Memory B cell (primary cell): ENCODE results near the gene HNRNPA1L2.
"Not testable (repeated sequence)": the region's sequence is repeated elsewhere in the genome, so short reads cannot be mapped to it uniquely, and the experiment has no call there.

Source experiments
- ATAC-seq: fragments of 150-1000 bp; cut with Tn5 transposase; 2 replicates; pipeline ENCODE4 v1.10.0; 2021; ENCODE audit warnings: low read depth, mild to moderate bottlenecking, moderate library complexity
- DNase-seq, 2 donors: peaks; one replicate each; pipeline ENCODE4 v3.0.0; 2022; ENCODE audit warnings: low spot score in 2 of 2
- H3K27ac Mint-ChIP-seq: one replicate; pipeline ENCODE4 v1.8.0; 2022; ENCODE audit warnings: mild to moderate bottlenecking, moderate library complexity, mixed read lengths
- H3K27me3 Mint-ChIP-seq: one replicate; pipeline ENCODE4 v1.8.0; 2022; ENCODE audit warnings: mixed read lengths
- H3K36me3 Mint-ChIP-seq: one replicate; pipeline ENCODE4 v1.8.0; 2022; ENCODE audit warnings: mild to moderate bottlenecking, mixed read lengths
- H3K4me1 Mint-ChIP-seq: one replicate; pipeline ENCODE4 v1.8.0; 2022; ENCODE audit warnings: mixed read lengths
- H3K4me3 Mint-ChIP-seq: one replicate; pipeline ENCODE4 v1.8.0; 2022; ENCODE audit warnings: mild to moderate bottlenecking, moderate library complexity, mixed read lengths
- H3K9me3 Mint-ChIP-seq: one replicate; pipeline ENCODE4 v1.8.0; 2022; ENCODE audit warnings: mixed read lengths

HNRNPA1L2 gene

DNA sequence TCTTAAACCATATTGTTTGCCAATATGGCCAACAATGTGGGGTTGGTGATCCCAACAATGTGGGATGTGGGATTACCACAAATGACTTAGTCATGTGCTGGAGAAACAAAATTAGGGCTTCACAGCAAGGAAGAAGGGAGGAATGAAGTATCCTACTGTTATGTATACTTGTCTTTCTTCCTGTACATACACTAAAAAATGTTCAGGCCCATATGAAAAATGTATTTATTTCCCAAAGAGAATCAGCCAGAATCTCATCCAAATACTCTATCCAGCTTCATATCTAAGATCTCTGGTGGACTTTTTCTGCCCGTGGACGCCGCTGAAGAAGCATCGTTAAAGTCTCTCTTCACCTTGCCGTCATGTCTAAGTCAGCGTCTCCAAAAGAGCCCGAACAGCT is at the start of gene HNRNPA1L2:
Gene HNRNPA1L2 (plus strand): TSS at position 301 of the 400 bp plus-strand sequence. CDS start 62 bp downstream, at position 363.
- peaks cover 33% of the 10 kb centered on the region for H3K36me3 Mint-ChIP-seq
- no peak within 1 kb of the TSS for H3K4me3 Mint-ChIP-seq
- DNase-seq (no peak), ATAC-seq (no peak)
- H3K4me1 Mint-ChIP-seq, result peaks cover 3% of the 10 kb centered on the region
- peak within 1 kb of the TSS; percentile 18 for H3K27ac Mint-ChIP-seq
- H3K27me3 Mint-ChIP-seq, result no peaks in the 10 kb centered on the region
- no peaks in the 10 kb centered on the region for H3K9me3 Mint-ChIP-seq

DNA sequence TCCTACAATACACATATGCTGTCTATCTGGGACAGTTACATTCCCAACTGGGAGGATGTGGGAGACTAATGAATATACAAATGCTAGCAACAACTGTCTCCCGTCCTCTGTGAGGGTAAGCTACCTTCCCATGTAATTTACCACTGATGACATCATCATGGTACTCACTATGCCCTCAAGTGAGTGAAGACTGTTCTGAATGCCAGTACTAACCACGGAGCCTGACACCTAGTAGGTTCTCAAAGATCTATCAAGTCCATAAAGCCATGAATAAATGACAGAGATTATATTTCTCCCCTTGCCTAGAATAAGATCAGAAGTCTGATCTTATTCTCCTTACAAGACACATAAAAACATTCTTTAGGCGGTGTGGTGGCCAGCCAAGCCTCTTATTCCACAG is 49.1 kb upstream of the HNRNPA1L2 start:
- not testable (repeated sequence) for H3K36me3 Mint-ChIP-seq, DNase-seq, ATAC-seq, H3K4me3 Mint-ChIP-seq, H3K4me1 Mint-ChIP-seq, H3K9me3 Mint-ChIP-seq, H3K27ac Mint-ChIP-seq
- H3K27me3 Mint-ChIP-seq, result peaks cover 27% of the 10 kb centered on the region

DNA sequence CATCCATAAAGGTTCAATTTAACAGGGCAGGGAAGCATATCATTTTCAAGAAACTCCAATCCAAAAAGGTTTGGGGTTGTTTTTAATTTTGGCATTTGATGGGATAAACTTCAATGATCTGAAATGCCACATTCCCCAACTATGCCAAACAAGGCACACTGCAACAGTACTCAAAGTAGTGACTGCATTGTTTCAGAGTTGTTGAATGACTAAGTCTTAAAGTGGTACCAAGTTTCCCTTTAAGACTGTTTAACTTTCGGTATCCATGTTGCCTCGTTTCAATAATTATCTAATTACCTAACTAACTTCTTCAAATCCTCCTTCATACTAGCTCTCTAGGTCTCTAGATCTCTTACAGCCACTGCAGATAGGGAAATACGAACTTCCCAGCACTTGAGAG is 48.4 kb upstream of the HNRNPA1L2 start:
- ATAC-seq, H3K4me3 Mint-ChIP-seq, H3K27ac Mint-ChIP-seq, DNase-seq, H3K9me3 Mint-ChIP-seq, H3K36me3 Mint-ChIP-seq, H3K4me1 Mint-ChIP-seq: not testable (repeated sequence)
- peaks cover 31% of the 10 kb centered on the region for H3K27me3 Mint-ChIP-seq

DNA sequence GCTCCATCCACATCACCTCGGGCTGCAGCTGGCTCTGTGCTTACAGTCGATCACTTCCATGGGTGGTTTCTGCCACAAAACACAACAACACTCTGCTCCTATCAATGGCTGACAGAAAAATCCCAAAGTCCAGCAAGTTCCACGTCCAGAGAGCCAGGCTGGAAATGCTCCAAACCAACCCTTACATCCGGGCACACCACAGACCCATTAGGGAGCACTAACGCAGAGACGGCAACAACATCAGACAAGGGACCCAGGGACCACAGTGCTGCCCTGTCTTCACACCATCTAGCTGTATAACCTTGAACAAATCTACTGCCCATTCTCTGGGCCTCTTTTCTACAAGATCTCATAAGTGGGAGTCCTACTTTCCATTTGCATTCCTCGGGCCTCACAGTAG is 47.9 kb upstream of the HNRNPA1L2 start:
- not testable (repeated sequence) for DNase-seq, H3K9me3 Mint-ChIP-seq, H3K36me3 Mint-ChIP-seq, H3K4me3 Mint-ChIP-seq, H3K4me1 Mint-ChIP-seq, ATAC-seq, H3K27ac Mint-ChIP-seq
- H3K27me3 Mint-ChIP-seq, result peaks cover 31% of the 10 kb centered on the region

DNA sequence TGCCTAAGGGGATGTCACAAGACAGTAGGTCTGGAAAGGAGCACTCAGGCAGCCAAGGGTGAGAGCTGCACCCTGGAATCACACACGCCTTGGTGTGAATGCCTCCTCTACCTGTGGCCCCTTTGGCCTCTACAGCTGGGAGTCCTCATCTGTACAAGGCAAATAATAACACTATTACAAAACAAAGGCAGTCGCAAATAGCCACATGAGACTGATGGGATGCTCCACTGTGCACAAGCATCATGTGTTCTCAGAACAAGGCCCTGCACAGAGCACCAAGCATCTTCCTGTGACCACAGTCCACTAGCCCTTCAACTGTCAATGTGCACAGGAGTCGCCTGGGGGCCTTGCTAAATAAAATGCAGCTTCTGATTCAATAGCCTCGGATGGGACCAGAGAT is 44.6 kb upstream of the HNRNPA1L2 start:
- H3K27ac Mint-ChIP-seq, result no peak overlapping the region
- ATAC-seq, result no peak
- peaks cover 18% of the 10 kb centered on the region for H3K27me3 Mint-ChIP-seq
- peaks cover 4% of the 10 kb centered on the region for H3K4me1 Mint-ChIP-seq
- no peaks in the 10 kb centered on the region for H3K9me3 Mint-ChIP-seq
- no peaks in the 10 kb centered on the region for H3K36me3 Mint-ChIP-seq
- DNase-seq, result no peak
- no peak overlapping the region for H3K4me3 Mint-ChIP-seq

DNA sequence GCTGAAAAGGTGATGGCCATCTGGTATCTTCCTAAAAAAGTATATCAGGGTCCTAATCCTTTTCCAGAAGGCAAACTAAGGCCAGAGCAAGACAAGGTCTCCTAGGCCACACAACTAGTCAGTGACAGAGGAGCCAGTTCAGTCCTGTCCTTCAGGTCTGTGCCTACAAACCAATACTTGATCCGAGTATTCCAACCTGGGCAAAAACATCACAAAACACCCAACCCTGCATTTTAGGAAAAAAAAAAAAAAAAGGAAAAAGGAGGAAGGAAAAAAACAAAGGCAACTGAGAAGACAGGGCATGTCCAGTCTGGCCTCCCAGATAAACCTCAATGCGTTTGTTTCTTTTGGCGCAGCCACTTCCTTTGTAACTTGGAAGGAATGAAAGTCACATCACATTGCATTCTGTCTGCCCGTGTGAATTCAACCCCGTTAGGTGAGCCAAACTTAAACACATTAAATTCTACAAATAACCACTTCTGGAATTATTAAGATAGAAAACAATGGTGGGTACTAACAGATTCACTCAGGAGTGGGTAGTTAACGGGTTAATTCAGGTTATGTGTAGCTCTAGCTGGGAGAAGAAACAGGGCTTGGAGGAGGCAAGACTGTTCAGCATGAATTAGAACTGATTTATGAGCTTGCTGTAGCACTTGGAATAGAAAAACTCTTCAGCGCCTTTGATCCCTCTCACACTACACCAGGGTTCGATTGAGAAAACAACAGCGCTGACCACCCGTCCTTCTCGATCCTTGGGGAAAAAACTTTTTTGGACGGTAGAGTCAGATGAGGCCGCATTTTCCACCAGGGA is 43.0 kb upstream of the HNRNPA1L2 start:
- Mint-ChIP-seq H3K27ac (no peak overlapping the region), H3K4me3 (peak overlapping the region; percentile 59), H3K27me3 (peaks cover 13% of the 10 kb centered on the region), H3K9me3 (no peaks in the 10 kb centered on the region), H3K4me1 (peaks cover 4% of the 10 kb centered on the region), H3K36me3 (no peaks in the 10 kb centered on the region)
- DNase-seq (no peak), ATAC-seq (no peak)

DNA sequence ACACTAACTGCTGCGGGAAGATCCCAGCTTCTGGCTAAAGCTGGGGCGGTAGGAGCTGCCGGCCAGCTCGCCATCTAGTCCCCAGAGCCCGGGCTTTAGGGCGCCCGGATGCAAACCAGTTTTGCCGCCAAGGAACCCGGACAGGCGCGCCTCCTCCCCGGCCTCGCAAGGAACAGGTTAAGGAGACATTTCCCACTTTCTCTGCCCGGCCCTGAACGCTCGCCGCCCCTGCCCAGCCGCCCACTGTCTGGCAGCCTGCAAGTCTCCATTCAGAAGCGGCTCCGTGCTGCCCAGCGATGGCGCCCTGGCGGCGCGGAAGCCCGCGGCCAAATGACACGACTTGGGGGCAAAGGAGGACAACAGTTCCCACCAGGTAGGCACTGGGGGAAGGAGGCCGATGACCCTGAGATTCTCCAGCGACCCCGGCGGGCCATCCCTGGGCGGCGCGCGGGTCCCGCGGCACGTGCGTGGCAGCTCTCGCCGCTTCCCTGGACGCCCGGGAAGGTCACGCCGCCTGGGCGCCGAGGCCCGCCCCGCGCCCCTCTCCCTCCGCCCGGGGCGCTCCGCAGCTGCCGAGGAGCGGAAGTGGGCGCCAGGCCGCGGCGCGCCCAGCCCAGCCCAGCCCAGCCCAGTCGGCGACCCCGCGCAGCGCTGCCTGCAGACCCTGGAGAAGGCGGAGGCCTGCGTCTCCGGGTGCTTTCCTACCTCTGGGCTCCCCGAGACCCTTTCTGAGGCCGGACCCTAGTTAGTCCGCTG is 42.2 kb upstream of the HNRNPA1L2 start:
- peak; percentile 15 for ATAC-seq
- Mint-ChIP-seq H3K27me3 (peaks cover 10% of the 10 kb centered on the region), H3K9me3 (no peaks in the 10 kb centered on the region), H3K27ac (no peak overlapping the region), H3K36me3 (no peaks in the 10 kb centered on the region), H3K4me1 (peaks cover 4% of the 10 kb centered on the region), H3K4me3 (peak overlapping the region; percentile 59)
- no peak for DNase-seq

DNA sequence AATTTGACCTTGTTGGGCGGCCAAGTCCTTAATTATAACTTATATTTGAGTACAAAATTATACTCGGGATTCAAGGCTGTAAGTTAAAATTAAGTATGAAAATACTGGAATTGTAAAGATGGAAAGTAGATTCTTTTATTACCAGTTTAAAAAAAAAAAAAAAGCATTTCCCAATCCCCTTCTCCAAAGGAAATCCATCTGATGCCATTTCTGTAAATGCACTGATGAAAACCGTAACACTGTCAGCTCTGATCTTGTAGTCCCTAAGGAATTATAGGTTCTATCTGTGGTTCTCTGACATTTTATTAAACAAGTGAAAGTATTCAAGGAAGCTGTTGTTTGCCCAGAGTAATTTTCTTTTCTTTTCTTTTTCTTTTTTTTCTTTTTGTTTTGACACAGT is 41.6 kb upstream of the HNRNPA1L2 start:
- DNase-seq (no peak), ATAC-seq (no peak)
- H3K27me3 Mint-ChIP-seq, result peaks cover 6% of the 10 kb centered on the region
- no peaks in the 10 kb centered on the region for H3K9me3 Mint-ChIP-seq
- H3K36me3 Mint-ChIP-seq, result no peaks in the 10 kb centered on the region
- peak overlapping the region; percentile 44 for H3K4me3 Mint-ChIP-seq
- peaks cover 4% of the 10 kb centered on the region for H3K4me1 Mint-ChIP-seq
- H3K27ac Mint-ChIP-seq, result no peak overlapping the region

DNA sequence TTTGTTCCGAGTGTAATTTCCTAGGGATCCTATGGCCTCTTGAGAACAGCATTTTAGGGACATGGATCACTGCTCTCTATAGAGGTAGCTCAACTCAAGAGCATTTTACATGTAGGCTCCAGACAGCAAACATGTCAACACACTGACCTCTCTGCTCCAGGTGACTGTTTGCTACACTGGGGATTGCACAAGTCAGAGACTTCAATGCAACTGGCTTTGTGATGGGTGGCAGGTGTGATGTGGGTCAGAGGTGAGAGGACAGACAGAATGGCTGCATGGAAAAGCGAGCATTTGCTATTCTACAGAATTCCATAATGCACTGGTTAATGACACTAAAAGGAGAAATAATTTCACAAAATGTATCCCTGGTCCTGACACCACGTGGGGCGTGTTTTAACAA is 38.9 kb upstream of the HNRNPA1L2 start:
- H3K27me3 Mint-ChIP-seq, H3K9me3 Mint-ChIP-seq, H3K4me3 Mint-ChIP-seq, DNase-seq, H3K27ac Mint-ChIP-seq, H3K36me3 Mint-ChIP-seq, H3K4me1 Mint-ChIP-seq, ATAC-seq: not testable (repeated sequence)

DNA sequence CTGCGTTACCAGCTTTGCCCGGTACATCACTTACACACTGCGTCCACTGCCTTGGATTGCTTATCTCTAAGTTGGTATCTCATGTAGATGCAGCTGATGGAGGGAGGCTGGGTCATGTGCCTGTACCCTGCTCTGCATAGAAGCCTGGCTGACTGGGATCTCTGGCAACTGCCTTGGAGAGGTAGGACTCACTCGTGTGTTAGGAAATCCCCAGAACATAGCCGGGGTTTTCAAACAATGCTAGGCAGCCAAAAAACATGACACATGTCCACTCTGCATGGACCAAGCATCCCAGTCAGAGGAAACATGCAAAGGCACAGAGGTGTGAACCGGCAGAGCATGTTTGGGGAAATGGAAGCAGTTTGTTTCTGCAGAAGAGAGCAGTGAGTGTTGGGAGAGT is 36.1 kb upstream of the HNRNPA1L2 start:
- not testable (repeated sequence) for H3K36me3 Mint-ChIP-seq, H3K4me3 Mint-ChIP-seq, H3K4me1 Mint-ChIP-seq, DNase-seq, H3K9me3 Mint-ChIP-seq, ATAC-seq, H3K27ac Mint-ChIP-seq
- H3K27me3 Mint-ChIP-seq, result peaks cover 11% of the 10 kb centered on the region

DNA sequence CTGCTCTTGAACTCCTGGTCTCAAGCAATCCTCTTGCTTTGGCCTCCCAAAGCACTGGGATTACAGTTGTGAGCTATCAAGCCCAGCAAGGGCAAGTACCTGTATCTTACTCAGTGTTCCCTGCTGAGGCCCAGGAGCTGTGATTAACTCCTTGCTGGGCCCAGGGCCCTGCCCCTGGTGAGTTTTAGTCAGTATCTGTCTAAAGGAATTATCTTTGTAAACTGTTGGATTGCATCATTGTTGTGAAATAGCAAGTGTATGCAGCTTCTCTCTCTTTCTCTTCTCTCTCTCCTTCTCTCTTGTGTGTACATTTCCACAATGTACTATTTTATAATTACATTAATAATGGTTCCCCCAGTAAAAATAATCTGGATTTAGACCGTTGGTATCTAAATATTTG is 35.4 kb upstream of the HNRNPA1L2 start:
- H3K9me3 Mint-ChIP-seq, ATAC-seq, H3K36me3 Mint-ChIP-seq, H3K4me3 Mint-ChIP-seq, DNase-seq, H3K4me1 Mint-ChIP-seq, H3K27ac Mint-ChIP-seq: not testable (repeated sequence)
- H3K27me3 Mint-ChIP-seq, result peaks cover 11% of the 10 kb centered on the region

DNA sequence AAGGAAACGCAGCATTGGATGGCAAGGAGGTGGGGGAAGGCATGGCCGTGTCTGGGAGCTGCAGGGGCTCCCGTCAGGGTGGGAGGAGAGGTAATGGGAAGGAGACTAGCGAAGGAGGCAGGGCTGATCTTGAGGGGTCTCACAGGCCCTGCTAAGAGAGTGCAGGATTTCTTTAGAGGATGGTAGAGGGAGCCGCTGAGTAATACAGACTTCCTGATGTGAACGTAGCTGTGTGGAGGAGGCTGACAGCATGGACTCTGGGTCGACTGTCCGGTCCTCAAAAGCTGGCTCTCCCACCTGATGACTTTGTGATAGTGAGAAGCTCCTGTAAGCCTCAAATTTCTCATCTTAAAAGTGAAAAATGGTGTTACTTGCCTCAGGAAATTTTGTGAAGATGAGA is 34.0 kb upstream of the HNRNPA1L2 start:
- not testable (repeated sequence) for H3K27ac Mint-ChIP-seq, H3K9me3 Mint-ChIP-seq, H3K36me3 Mint-ChIP-seq, H3K27me3 Mint-ChIP-seq, H3K4me1 Mint-ChIP-seq, ATAC-seq, DNase-seq, H3K4me3 Mint-ChIP-seq

DNA sequence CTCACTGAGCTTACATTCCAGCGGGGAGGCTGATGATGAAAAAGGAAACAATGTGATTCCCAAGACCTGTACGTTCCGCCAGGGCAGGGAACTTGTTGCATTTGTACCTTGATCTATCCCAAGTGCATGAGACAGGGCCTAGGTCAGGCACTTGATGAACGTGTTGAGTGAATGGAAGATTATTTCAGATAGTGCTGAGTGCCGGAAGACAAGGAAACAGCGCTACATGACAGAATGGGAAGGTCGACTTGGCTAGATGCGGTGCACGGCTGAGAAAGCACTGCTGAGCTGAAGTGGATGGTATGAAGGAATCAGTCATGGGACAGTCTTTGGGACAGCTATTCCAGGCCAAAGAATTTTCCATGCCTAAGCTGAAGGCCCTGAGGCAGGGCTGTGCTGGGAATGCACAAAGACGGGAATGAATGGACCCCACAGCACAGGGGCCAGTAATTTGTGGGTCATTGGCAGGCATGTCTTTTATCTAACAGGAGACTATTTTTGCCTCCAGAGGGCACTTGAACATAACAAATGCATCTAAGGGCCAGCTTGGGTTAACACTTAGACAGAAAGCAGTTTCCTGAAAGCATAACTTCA is 33.1 kb upstream of the HNRNPA1L2 start:
- not testable (repeated sequence) for H3K36me3 Mint-ChIP-seq, H3K27me3 Mint-ChIP-seq, H3K4me3 Mint-ChIP-seq, H3K9me3 Mint-ChIP-seq, H3K4me1 Mint-ChIP-seq, H3K27ac Mint-ChIP-seq
- peak in 1 of 2 donors; percentile 19 for DNase-seq
- ATAC-seq, result peak; percentile 62

DNA sequence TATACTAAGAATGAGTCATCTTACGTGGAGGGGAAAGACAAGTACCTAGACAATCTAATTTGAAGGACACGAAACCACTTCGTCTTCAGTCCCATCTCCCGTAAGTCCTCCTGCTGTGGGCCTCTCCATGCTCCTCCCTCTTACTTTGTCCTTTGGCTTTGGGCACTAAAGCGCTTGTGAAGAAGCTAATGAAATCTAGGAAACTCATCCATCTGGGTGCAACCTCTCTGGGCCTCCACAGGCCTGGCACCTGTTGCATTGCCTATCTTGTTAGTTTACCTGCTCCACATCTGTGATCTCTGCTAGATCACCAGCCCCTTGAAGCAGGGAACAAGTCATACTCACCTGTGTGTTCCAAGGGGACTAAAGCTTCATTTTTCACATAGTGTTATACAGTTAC is 32.1 kb upstream of the HNRNPA1L2 start:
- not testable (repeated sequence) for H3K27me3 Mint-ChIP-seq, H3K4me1 Mint-ChIP-seq, H3K4me3 Mint-ChIP-seq, H3K36me3 Mint-ChIP-seq, H3K9me3 Mint-ChIP-seq, ATAC-seq, DNase-seq, H3K27ac Mint-ChIP-seq
